ENCODE data around the gene MACROD2. TPM values are rescaled to one million over a fixed set of nuclear protein-coding genes. Genes with fewer than 3 reads are reported as not detected.

The MACROD2 gene
- total RNA-seq, 1 donor from 2014 or later, result 1.6 TPM

- DNase-seq (ENCODE audit: low read depth) (peak; percentile 29), FAIRE-seq (no peak)
- TF ChIP-seq CTCF (IDR thresholded peaks at IDR 0.05; ENCODE audit: insufficient read depth, low read length, severe bottlenecking), result no peak
- Histone ChIP-seq H3K27me3 (ENCODE audit: control insufficient read depth, insufficient read depth, low read length) (no peaks in the 10 kb centered on the region), H3K4me3 (ENCODE audit: low read depth, low read length) (no peak overlapping the region), H3K36me3 (ENCODE audit: control insufficient read depth, insufficient read depth, low read length) (no peaks in the 10 kb centered on the region)
Observed at GRCh38 chr20:14284443-14284842, 289.1 kb downstream of the MACROD2 start.

- no peaks in the 10 kb centered on the region for H3K27me3 ChIP-seq (ENCODE audit: control insufficient read depth, insufficient read depth, low read length)
- H3K4me3 ChIP-seq (ENCODE audit: low read depth, low read length), result no peak overlapping the region
- DNase-seq (ENCODE audit: low read depth), result peak; percentile 99
- no peak for FAIRE-seq
- TF ChIP-seq CTCF (IDR thresholded peaks at IDR 0.05; ENCODE audit: insufficient read depth, low read length, severe bottlenecking), result no peak
- no peaks in the 10 kb centered on the region for H3K36me3 ChIP-seq (ENCODE audit: control insufficient read depth, insufficient read depth, low read length)
Observed at GRCh38 chr20:14288341-14289330, 293.3 kb downstream of the MACROD2 start.

GRCh38 chr20:14291502-14291901 lies 296.2 kb downstream of the MACROD2 start:
- Histone ChIP-seq H3K36me3 (ENCODE audit: control insufficient read depth, insufficient read depth, low read length) (no peaks in the 10 kb centered on the region), H3K4me3 (ENCODE audit: low read depth, low read length) (no peak overlapping the region), H3K27me3 (ENCODE audit: control insufficient read depth, insufficient read depth, low read length) (no peaks in the 10 kb centered on the region)
- no peak for TF ChIP-seq CTCF (IDR thresholded peaks at IDR 0.05; ENCODE audit: insufficient read depth, low read length, severe bottlenecking)
- FAIRE-seq (no peak), DNase-seq (ENCODE audit: low read depth) (no peak)

GRCh38 chr20:14295238-14295637 lies 299.9 kb downstream of the MACROD2 start:
- no peak for DNase-seq (ENCODE audit: low read depth)
- H3K27me3 ChIP-seq (ENCODE audit: control insufficient read depth, insufficient read depth, low read length), result no peaks in the 10 kb centered on the region
- no peak for FAIRE-seq
- no peak for TF ChIP-seq CTCF (IDR thresholded peaks at IDR 0.05; ENCODE audit: insufficient read depth, low read length, severe bottlenecking)
- no peak overlapping the region for H3K4me3 ChIP-seq (ENCODE audit: low read depth, low read length)
- no peaks in the 10 kb centered on the region for H3K36me3 ChIP-seq (ENCODE audit: control insufficient read depth, insufficient read depth, low read length)

- TF ChIP-seq CTCF (IDR thresholded peaks at IDR 0.05; ENCODE audit: insufficient read depth, low read length, severe bottlenecking), result no peak
- no peak for FAIRE-seq
- Histone ChIP-seq H3K27me3 (ENCODE audit: control insufficient read depth, insufficient read depth, low read length) (no peaks in the 10 kb centered on the region), H3K4me3 (ENCODE audit: low read depth, low read length) (no peak overlapping the region), H3K36me3 (ENCODE audit: control insufficient read depth, insufficient read depth, low read length) (no peaks in the 10 kb centered on the region)
- DNase-seq (ENCODE audit: low read depth), result peak; percentile 47
Observed at GRCh38 chr20:14295770-14296309, 300.5 kb downstream of the MACROD2 start.

Data from bronchial epithelial cell (primary cell).